ENCODE results near the gene SHE. TPM values are rescaled to one million over a fixed set of nuclear protein-coding genes. Genes with fewer than 3 reads are reported as not detected.
A peak's percentile ranks its signal among the peaks of the same experiment; 100 is the strongest.

The SHE gene
- total and polyA plus RNA-seq, 8 donors, result 17.7 to 25.3 (median 21.2) TPM

DNA sequence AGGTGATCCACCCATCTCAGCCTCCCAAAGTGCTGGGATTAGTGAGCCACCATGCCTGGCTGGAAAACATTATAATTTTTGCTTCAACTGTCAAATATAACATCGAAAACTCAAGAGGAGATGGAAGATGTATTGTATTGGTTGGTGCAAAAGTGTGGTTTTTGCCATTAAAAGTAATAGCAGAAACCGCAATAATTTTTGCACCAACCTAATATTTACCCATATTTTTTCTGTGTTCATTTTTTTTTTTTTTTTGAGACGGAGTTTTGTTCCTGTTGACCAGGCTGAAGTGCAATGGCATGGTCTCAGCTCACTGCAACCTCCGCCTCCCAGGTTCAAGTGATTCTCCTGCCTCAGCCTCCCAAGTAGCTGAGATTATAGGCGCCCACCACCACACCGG is 27.1 kb upstream of the SHE start:
- Histone ChIP-seq H3K9me3 (no peaks in the 10 kb centered on the region), H3K4me3 (no peak overlapping the region), H3K36me3 (no peaks in the 10 kb centered on the region), H3K4me1 (no peaks in the 10 kb centered on the region), H3K27me3 (no peaks in the 10 kb centered on the region), H3K27ac (no peak overlapping the region)
- no peak for DNase-seq
- ATAC-seq, result no peak
- no peak for TF ChIP-seq CTCF (IDR thresholded peaks at IDR 0.05)
- intact Hi-C loops (cut with DNase I), result no loop called here

GRCh38 chr1:154527192-154527591 is 25.0 kb upstream of the SHE start:
- no peaks in the 10 kb centered on the region for H3K27me3 ChIP-seq
- H3K4me1 ChIP-seq, result peaks cover 0 to 2% of the 10 kb centered on the region in 2 donors
- no peak for ATAC-seq
- H3K4me3 ChIP-seq, result no peak overlapping the region
- DNase-seq, result no peak
- H3K9me3 ChIP-seq, result no peaks in the 10 kb centered on the region
- no peak for TF ChIP-seq CTCF (IDR thresholded peaks at IDR 0.05)
- H3K36me3 ChIP-seq, result no peaks in the 10 kb centered on the region
- intact Hi-C loops (cut with DNase I), result no loop called here
- H3K27ac ChIP-seq, result no peak overlapping the region

DNA sequence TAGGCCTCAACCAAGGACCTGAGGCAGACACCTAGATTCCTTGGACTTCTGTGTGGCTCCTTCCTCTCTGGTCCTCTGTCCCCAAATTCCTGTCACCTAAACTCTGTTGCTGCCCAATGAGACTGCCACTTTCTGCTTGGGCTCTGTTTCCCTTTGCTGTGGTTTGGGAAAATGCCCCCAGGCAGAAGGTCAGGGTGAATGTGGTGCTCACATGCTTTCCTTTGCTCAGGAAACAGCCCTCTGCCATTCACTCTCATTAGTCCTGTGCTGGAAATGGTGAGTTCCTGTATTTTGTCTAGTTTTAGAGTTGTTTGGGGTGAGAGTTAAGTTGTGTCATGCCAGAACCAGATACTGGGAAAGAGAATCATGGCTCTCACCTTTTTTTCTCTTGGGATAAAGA is 22.7 kb upstream of the SHE start:
- H3K36me3 ChIP-seq, result no peaks in the 10 kb centered on the region
- intact Hi-C loops (cut with DNase I), result no loop called here
- ATAC-seq, result no peak
- peaks cover 0 to 22% of the 10 kb centered on the region in 2 donors for H3K4me1 ChIP-seq
- H3K4me3 ChIP-seq, result no peak overlapping the region
- H3K27me3 ChIP-seq, result no peaks in the 10 kb centered on the region
- H3K9me3 ChIP-seq, result no peaks in the 10 kb centered on the region
- TF ChIP-seq CTCF (IDR thresholded peaks at IDR 0.05), result no peak
- H3K27ac ChIP-seq, result no peak overlapping the region
- DNase-seq, result no peak

DNA sequence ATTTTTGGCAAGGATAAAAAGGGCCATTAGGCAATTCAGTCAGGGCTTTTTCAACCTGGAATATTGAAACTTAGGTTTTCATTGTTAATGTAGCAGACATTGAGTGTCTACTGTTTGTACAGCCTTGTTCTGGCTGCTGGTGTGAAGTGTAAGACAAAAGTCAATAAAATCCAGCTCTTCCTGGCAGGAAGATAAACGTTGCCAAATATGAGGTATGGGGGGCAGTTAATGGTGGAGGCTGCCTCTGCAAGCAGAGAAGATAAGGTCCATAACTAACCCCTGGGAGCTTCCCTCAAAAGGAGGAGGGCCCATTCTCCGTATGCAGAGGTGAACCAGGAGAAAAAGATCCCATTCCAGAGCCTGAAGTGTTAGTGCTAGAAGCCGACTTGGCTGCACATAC is 19.5 kb upstream of the SHE start:
- Histone ChIP-seq H3K27me3 (no peaks in the 10 kb centered on the region), H3K4me1 (peaks cover 0 to 29% of the 10 kb centered on the region in 2 donors), H3K27ac (no peak overlapping the region), H3K4me3 (no peak overlapping the region), H3K9me3 (no peaks in the 10 kb centered on the region), H3K36me3 (no peaks in the 10 kb centered on the region)
- TF ChIP-seq CTCF (IDR thresholded peaks at IDR 0.05), result no peak
- intact Hi-C loops (cut with DNase I), result no loop called here
- ATAC-seq (peak; percentile 77), DNase-seq (no peak)

DNA sequence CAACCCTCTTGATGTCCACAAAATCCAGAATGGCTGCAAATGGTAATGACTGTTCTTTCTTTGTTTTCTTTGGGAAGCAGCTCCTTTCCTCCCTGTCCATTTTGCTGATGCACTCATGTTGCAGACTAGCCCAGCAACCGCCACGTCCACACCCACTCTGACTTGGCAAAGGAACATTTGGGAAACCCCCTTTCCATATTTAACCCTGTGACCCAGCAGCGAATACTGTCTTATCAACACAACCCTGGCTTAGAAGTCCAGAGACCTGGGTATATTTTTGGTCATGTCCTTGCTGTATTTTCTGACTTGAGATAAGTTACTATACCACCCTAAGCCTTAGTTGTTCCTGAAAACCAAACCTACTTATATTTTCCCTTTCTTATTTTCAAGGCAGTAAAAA is 18.1 kb upstream of the SHE start:
- DNase-seq (no peak), ATAC-seq (peak; percentile 55)
- H3K4me3 ChIP-seq, result no peak overlapping the region
- H3K4me1 ChIP-seq, result peaks cover 0 to 29% of the 10 kb centered on the region in 2 donors
- H3K27me3 ChIP-seq, result no peaks in the 10 kb centered on the region
- H3K9me3 ChIP-seq, result no peaks in the 10 kb centered on the region
- no peak for TF ChIP-seq CTCF (IDR thresholded peaks at IDR 0.05)
- H3K27ac ChIP-seq, result no peak overlapping the region
- intact Hi-C loops (cut with DNase I), result no loop called here
- no peaks in the 10 kb centered on the region for H3K36me3 ChIP-seq
